ENCODE data around the gene ANAPC1.
"Not testable (repeated sequence)": the region's sequence is repeated elsewhere in the genome, so short reads cannot be mapped to it uniquely, and the experiment has no call there.

The ANAPC1 gene

DNA sequence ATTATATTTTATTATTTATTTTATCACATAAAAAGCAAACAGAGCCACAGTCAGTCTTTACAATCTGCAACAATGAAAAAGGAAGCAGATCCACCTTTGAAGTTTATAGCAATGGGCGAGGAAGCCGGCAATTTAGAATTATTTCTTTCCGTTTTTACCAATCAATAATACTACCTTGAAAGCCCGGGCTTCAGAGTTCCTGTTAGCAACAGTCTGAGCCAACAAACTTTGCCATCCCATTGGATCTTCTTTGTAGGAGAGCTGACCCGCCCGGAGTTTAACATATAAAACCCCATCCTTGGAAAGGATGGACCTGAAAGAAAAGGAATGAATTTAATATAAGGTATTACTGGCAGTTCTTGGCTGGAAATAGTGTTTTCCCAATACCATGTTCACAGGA, 101.8 kb downstream of the ANAPC1 start:
- DNase-seq = not testable (repeated sequence)

DNA sequence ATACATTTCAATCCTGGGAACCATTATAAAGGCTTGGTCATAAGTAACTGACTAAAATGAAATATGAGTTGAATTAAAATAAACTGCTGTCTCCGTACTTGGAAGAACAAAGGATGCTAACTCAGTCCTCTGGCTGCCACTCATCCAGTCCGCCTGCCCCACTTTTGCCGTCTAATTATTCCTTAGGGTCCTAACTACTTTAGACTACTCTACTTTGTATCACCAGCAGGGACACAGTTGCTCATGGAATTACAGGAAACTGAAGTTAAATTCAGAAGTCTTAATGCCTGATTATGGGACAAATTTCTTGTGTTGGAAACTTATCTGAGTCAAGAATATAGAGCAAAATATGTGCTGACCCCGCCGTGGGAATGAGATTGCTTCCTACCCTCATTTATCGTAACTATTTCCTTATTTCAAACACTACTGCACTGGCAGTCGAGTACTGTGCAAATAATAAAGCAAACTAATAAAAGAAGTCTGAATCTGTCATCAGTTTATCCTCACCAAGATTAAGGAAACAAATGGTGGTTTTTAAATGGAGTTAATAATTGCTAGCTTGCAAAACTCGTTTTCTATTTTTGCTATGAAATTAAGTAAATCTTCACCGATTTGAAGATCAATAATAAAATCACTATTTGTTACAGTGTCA, 102.4 kb downstream of the ANAPC1 start:
- not testable (repeated sequence) for DNase-seq

- not testable (repeated sequence) for DNase-seq
Observed at GRCh38 chr2:111777155-111777554, 106.8 kb downstream of the ANAPC1 start.

GRCh38 chr2:111776296-111776695, 107.7 kb downstream of the ANAPC1 start:
- DNase-seq = not testable (repeated sequence)

DNA sequence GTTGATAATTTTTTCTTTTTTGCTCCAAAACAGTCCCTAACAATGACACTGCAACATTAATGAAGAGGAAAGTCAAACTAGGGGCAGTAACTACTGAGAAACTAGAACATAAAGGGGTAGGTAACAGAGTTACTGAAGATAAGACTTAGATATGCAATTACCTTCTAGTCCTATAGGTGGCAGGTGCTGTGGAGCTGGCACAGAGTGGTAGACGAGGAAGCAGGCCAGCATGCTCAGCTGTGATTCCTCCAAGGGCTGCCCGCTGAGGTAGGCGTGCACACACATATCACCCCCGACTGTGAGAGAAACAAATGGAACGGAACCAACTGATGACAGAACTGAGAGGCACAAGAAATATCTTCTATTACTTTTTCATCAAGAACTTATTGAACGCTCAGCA, 111.8 kb downstream of the ANAPC1 start:
- DNase-seq = not testable (repeated sequence)

GRCh38 chr2:111770916-111771658, 112.9 kb downstream of the ANAPC1 start:
- DNase-seq = not testable (repeated sequence)

DNA sequence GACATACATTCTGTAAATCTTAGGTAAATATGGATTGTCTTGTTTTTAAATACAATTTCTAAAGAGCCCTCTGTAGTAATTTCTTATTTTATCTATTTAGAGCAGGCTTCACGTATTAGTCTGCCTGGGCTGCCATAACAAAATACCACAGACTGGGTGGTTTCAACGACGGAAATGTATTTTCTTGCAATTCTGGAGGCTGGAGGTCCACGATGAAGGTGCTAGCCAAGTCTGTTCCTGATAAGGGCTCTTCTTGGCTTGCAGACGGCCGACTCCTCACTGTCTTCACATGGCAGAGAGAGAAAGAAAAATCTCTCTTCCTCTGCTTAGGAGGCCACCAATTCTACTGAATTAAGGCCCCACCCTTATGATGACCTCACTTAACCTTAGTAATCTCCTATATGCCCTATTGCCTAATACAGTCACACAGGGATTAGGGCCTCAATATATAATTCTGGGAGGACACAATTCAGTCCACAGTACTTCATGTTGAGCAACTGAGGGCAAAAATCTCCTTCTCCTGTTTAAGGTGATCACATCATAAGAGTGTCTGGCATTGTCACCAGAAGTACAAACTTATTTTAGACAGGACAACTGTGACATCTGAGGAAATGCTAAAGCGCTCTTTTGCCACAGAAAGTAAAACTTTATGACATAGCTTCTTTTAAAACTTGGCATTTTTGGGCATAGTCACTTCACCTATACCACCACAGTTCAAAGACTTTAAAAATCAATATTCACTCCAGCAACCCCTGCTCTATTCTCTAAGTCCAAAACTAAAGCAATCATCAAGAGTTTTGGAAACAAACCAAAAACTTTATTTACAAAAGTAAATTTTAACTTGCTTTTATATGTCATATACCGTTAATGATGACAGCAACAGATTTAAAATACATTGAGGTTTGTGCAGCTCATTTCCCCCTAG, 115.5 kb downstream of the ANAPC1 start:
- DNase-seq = not testable (repeated sequence)

- not testable (repeated sequence) for DNase-seq
Observed at GRCh38 chr2:111767087-111767486, 116.9 kb downstream of the ANAPC1 start.

DNA sequence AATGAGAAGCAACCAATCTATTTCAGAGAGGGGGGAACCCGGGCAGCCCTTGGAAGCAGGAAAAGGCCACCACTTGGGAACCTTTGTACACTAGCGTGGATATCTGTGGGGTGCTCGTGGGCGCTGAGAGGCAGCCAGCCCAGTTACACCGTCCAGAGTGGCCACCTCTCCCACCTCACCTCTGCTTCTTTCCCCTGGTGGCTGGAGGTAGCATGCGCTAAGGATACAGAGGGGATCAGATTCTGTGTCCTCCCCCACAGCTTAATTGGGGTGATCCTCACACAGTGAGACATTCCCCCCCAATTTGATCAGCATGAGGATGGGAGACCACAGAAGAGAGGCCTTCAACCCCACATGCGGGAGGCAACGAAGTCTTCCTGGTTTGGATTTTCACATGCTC, 117.7 kb downstream of the ANAPC1 start:
- DNase-seq = not testable (repeated sequence)

GRCh38 chr2:111764151-111764550, 119.8 kb downstream of the ANAPC1 start:
- DNase-seq = not testable (repeated sequence)

DNA sequence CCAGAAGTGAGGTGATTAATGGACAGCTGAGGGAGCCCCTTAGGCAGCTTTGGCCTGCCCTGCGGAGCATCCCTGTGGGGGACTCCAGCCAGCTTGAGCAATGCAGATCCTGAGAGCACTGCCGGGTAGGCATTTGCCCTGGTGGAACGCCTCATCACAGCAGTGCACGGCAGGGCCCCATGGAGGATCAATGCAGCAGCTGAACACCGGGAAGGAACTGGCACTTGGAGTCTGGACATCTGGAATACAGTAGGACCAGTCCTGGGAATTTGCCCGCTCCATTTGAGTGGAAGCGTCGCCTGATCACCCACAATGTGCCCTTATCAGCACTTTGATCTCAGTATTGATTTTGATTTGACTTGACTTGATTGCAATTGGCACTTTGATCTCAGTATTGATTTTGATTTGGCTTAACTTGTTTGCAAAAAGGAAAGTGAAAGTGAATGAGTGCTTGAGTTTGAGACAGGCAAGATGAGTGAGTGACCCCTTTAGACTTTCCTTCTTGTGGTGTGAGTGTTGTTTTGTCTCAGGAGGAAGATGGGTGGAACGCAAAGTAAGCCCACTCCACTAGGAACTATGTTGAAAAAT, 123.2 kb downstream of the ANAPC1 start:
- not testable (repeated sequence) for DNase-seq

GRCh38 chr2:111752533-111752932, 131.5 kb downstream of the ANAPC1 start:
- not testable (repeated sequence) for DNase-seq

DNA sequence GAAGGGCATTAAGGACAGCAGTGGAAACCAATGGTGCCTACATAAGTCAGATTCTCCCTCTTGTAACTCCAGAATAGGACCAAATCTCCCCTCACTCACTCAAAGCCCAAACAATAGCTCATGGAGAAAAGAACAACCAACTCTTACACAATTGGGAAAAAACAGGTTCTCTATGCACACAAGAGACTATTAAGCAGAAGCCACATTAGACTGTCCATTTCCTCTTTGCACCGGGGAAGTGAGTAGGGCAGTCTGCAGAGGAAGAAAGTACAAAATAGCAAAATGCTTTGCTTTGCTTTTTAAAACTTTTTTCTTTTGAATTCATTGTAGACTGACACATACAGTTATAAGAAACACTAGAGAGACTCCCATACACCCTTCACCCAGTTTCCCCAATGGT, 133.4 kb downstream of the ANAPC1 start:
- DNase-seq = not testable (repeated sequence)

- not testable (repeated sequence) for DNase-seq
Observed at GRCh38 chr2:111748429-111748828, 135.6 kb downstream of the ANAPC1 start.

- not testable (repeated sequence) for DNase-seq
Observed at GRCh38 chr2:111747410-111748115, 136.4 kb downstream of the ANAPC1 start.

DNA sequence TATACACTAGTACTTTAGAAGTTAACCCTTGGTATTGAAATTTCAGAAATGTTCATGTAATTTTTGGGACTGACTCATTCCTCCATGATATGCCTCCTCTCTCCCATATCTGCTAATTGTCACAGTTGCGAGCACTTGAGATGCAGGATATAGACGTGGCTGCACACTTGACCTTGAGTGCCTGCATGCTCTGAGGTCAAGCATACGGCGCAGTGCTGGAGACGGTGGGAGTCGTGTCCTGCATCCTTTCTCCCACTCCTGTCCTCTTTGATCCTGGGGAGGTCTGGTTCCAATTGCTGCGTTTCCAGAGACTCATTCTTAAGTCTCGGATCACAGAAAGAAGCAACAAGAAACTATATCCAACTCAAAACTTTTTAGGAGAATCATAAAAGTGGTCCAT, 139.2 kb downstream of the ANAPC1 start:
- not testable (repeated sequence) for DNase-seq

DNA sequence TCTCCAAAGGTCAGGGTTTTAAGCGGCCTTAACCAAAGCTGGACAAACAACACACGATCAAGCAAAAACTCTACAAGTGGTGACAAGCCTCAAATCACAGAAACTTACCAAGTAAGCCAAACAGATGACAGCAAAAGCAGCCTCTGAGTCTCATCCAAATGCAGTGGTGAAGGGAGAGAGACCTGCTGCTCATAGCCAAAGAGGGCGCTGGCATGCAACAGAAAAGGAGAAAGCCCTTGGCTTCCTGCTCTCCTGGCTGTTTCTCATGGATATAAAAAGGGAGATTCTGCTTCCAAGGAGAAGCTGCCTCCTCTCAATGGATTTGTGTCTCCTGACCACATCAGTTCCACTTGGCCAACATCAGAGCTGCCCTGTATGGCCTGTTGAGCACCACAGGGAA, 142.5 kb downstream of the ANAPC1 start:
- not testable (repeated sequence) for DNase-seq

- not testable (repeated sequence) for DNase-seq
Observed at GRCh38 chr2:111735838-111736721, 147.9 kb downstream of the ANAPC1 start.

- not testable (repeated sequence) for DNase-seq
Observed at GRCh38 chr2:111735420-111735819, 148.6 kb downstream of the ANAPC1 start.

GRCh38 chr2:111729812-111730458, 154.1 kb downstream of the ANAPC1 start:
- DNase-seq = not testable (repeated sequence)

All from midbrain (tissue), 1 donor.